ENCODE measurements around the gene HDAC9. TPM values are rescaled to one million over a fixed set of nuclear protein-coding genes. Genes with fewer than 3 reads are reported as not detected.

HDAC9 gene
- polyA plus RNA-seq, 3 donors, result 41.7 to 51.2 (median 44.2) TPM

DNA sequence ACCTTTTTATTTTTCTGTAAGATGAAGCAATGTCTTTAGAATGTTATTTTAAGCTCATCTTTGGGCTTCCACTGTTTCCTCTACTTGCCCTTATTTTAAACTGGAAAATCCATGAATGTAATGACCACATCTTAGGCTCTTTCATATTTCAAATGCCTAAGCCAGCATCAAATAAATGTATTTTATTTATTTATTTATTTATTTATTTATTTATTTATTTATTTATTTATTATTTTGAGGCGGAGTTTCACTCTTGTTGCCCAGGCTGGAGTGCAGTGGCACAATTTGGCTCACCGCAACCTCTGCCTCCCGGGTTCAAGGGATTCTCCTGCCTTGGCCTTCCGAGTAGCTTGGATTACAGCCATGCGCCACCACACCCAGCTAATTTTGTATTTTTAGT is 69.2 kb downstream of the HDAC9 start:
- no peak for DNase-seq
- Histone ChIP-seq H3K27ac (ENCODE audit: low read depth in 1 of 2, low read length in 2 of 2) (no peak overlapping the region), H3K4me1 (ENCODE audit: control insufficient read depth in 1 of 2, insufficient read depth in 2 of 2, low read length in 2 of 2) (no peaks in the 10 kb centered on the region), H4K20me1 (ENCODE audit: insufficient read depth, low read length) (peaks cover 41% of the 10 kb centered on the region), H3K27me3 (ENCODE audit: control insufficient read depth in 2 of 2, insufficient read depth in 2 of 2, low read length in 2 of 2) (no peaks in the 10 kb centered on the region), H2AFZ (ENCODE audit: insufficient read depth, low read depth, low read length, poor library complexity, severe bottlenecking) (no peak overlapping the region), H3K4me3 (replicated peaks in 1 of 3; ENCODE audit: low read depth in 2 of 3, low read length in 3 of 3) (no peak overlapping the region), H3K9me3 (replicated peaks in 1 of 2; ENCODE audit: control insufficient read depth in 1 of 2, insufficient read depth in 1 of 2, low read length in 2 of 2) (no peaks in the 10 kb centered on the region), H3K79me2 (ENCODE audit: insufficient read depth, low read length) (peaks cover 17% of the 10 kb centered on the region), H3K36me3 (replicated peaks in 1 of 2; ENCODE audit: control insufficient read depth in 1 of 2, insufficient read depth in 2 of 2, low read length in 2 of 2) (no peaks in the 10 kb centered on the region), H3K9ac (ENCODE audit: insufficient read depth, low read length, poor library complexity, severe bottlenecking) (no peak overlapping the region), H3K4me2 (replicated peaks; ENCODE audit: extremely low read depth, low read length, poor library complexity, severe bottlenecking) (no peak overlapping the region)
- Mint-ChIP-seq H3K4me3 (no peak overlapping the region), H3K27ac (no peak overlapping the region), H3K36me3 (no peaks in the 10 kb centered on the region), H3K27me3 (ENCODE audit: low read depth in 3 of 3) (peaks cover 0 to 2% (median 0%) of the 10 kb centered on the region in 3 donors), H3K4me1 (peaks cover 9% of the 10 kb centered on the region), H3K9me3 (peaks cover 0 to 1% (median 0%) of the 10 kb centered on the region in 7 donors)
- TF ChIP-seq, protein P1, sequence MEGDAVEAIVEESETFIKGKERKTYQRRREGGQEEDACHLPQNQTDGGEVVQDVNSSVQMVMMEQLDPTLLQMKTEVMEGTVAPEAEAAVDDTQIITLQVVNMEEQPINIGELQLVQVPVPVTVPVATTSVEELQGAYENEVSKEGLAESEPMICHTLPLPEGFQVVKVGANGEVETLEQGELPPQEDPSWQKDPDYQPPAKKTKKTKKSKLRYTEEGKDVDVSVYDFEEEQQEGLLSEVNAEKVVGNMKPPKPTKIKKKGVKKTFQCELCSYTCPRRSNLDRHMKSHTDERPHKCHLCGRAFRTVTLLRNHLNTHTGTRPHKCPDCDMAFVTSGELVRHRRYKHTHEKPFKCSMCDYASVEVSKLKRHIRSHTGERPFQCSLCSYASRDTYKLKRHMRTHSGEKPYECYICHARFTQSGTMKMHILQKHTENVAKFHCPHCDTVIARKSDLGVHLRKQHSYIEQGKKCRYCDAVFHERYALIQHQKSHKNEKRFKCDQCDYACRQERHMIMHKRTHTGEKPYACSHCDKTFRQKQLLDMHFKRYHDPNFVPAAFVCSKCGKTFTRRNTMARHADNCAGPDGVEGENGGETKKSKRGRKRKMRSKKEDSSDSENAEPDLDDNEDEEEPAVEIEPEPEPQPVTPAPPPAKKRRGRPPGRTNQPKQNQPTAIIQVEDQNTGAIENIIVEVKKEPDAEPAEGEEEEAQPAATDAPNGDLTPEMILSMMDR (IDR thresholded peaks at IDR 0.05), result no peak
- intact Hi-C loops (cut with micrococcal nuclease), result no loop called here
- WGBS (ENCODE audit: insufficient coverage), result no CpG with 5 or more reads among the region's 5 CpGs

DNA sequence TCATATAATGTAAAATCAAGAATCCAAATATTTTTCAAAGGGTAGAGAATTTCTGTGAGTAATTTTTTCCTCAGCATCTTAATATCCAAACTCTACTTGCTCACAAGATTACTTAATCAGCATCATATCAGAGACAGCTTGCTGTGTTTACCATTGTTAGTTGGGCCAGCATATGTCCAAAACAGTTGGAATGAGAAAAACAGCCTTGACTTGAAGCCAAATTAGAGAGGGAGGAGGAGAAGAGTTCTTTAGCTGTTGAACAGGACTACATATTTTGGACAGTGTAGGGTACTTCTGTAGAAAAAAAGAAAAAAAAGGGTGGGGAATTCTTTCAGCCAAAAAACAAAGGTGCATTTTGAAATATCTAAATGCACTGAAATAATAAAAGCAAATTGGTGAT is 69.8 kb downstream of the HDAC9 start:
- Histone ChIP-seq H3K4me1 (ENCODE audit: control insufficient read depth in 1 of 2, insufficient read depth in 2 of 2, low read length in 2 of 2) (no peaks in the 10 kb centered on the region), H3K9ac (ENCODE audit: insufficient read depth, low read length, poor library complexity, severe bottlenecking) (no peak overlapping the region), H3K27me3 (ENCODE audit: control insufficient read depth in 2 of 2, insufficient read depth in 2 of 2, low read length in 2 of 2) (no peaks in the 10 kb centered on the region), H3K4me2 (replicated peaks; ENCODE audit: extremely low read depth, low read length, poor library complexity, severe bottlenecking) (no peak overlapping the region), H3K36me3 (replicated peaks in 1 of 2; ENCODE audit: control insufficient read depth in 1 of 2, insufficient read depth in 2 of 2, low read length in 2 of 2) (no peaks in the 10 kb centered on the region), H2AFZ (ENCODE audit: insufficient read depth, low read depth, low read length, poor library complexity, severe bottlenecking) (no peak overlapping the region), H3K79me2 (ENCODE audit: insufficient read depth, low read length) (peaks cover 17% of the 10 kb centered on the region), H3K9me3 (replicated peaks in 1 of 2; ENCODE audit: control insufficient read depth in 1 of 2, insufficient read depth in 1 of 2, low read length in 2 of 2) (no peaks in the 10 kb centered on the region), H3K4me3 (replicated peaks in 1 of 3; ENCODE audit: low read depth in 2 of 3, low read length in 3 of 3) (no peak overlapping the region), H3K27ac (ENCODE audit: low read depth in 1 of 2, low read length in 2 of 2) (no peak overlapping the region), H4K20me1 (ENCODE audit: insufficient read depth, low read length) (peaks cover 37% of the 10 kb centered on the region)
- no peak for DNase-seq
- Mint-ChIP-seq H3K27ac (no peak overlapping the region), H3K36me3 (no peaks in the 10 kb centered on the region), H3K4me3 (no peak overlapping the region), H3K9me3 (peaks cover 0 to 1% (median 0%) of the 10 kb centered on the region in 7 donors), H3K4me1 (peaks cover 8% of the 10 kb centered on the region), H3K27me3 (ENCODE audit: low read depth in 3 of 3) (peaks cover 0 to 2% (median 0%) of the 10 kb centered on the region in 3 donors)
- TF ChIP-seq, protein P1 (IDR thresholded peaks at IDR 0.05), result no peak
- intact Hi-C loops (cut with micrococcal nuclease), result no loop called here
